MM.1S (cell line): ENCODE results near the gene KHSRP.
A peak's percentile ranks its signal among the peaks of the same experiment; 100 is the strongest.

Experiments used
- DNase-seq: peaks from one replicate; pipeline ENCODE4 v3.0.0-alpha.2; 2015
- H2AFZ ChIP-seq: fragments of 300-600 bp; sonication (generic); 2 replicates; pipeline ENCODE4 v1.6.0; 2016; ENCODE audit warnings: antibody characterized with exemption, low read length
- H3F3A ChIP-seq: fragments of 300-600 bp; sonication (generic); 2 replicates; pipeline ENCODE4 v1.6.1; 2016; ENCODE audit warnings: mild to moderate bottlenecking, antibody characterized with exemption, low read length, moderate library complexity, mixed read lengths; ENCODE audit not compliant: insufficient read depth
- H3K27ac ChIP-seq: fragments of 300-600 bp; sonication (generic); 2 replicates; pipeline ENCODE4 v1.5.1; 2016; ENCODE audit warnings: mild to moderate bottlenecking, low read length
- H3K27me3 ChIP-seq: fragments of 300-600 bp; sonication (generic); replicated peaks from 2 replicates; pipeline ENCODE4 v1.6.0; 2016; ENCODE audit warnings: low read length; ENCODE audit not compliant: insufficient read depth
- H3K36me3 ChIP-seq: fragments of 300-600 bp; sonication (generic); replicated peaks from 2 replicates; pipeline ENCODE4 v1.6.1; 2016; ENCODE audit warnings: mild to moderate bottlenecking, low read length, mixed read lengths; ENCODE audit not compliant: insufficient read depth
- H3K4me1 ChIP-seq: fragments of 300-600 bp; sonication (generic); 2 replicates; pipeline ENCODE4 v1.6.1; 2016; ENCODE audit warnings: low read length, mixed read lengths
- H3K4me2 ChIP-seq: fragments of 300-600 bp; sonication (generic); 2 replicates; pipeline ENCODE4 v1.6.0; 2016; ENCODE audit warnings: low read depth, low read length
- H3K4me3 ChIP-seq: fragments of 300-600 bp; sonication (generic); 2 replicates; pipeline ENCODE4 v1.5.1; 2016; ENCODE audit warnings: low read length, mixed read lengths
- H3K79me2 ChIP-seq: fragments of 300-600 bp; sonication (generic); 2 replicates; pipeline ENCODE4 v1.6.1; 2016; ENCODE audit warnings: mixed run types, low read length, mixed read lengths
- H3K9ac ChIP-seq: fragments of 300-600 bp; sonication (generic); 2 replicates; pipeline ENCODE4 v1.6.1; 2016; ENCODE audit warnings: low read length, mixed read lengths
- H3K9me2 ChIP-seq: fragments of 300-600 bp; sonication (generic); replicated peaks from 2 replicates; pipeline ENCODE4 v1.6.1; 2016; ENCODE audit warnings: mild to moderate bottlenecking, low read length, mixed read lengths; ENCODE audit not compliant: insufficient read depth
- H3K9me3 ChIP-seq: fragments of 300-600 bp; sonication (generic); replicated peaks from 2 replicates; pipeline ENCODE4 v1.6.1; 2016; ENCODE audit warnings: mild to moderate bottlenecking, low read length, mixed read lengths; ENCODE audit not compliant: insufficient read depth
- H4K20me1 ChIP-seq: fragments of 300-600 bp; sonication (generic); 2 replicates; pipeline ENCODE4 v1.6.1; 2016; ENCODE audit warnings: mild to moderate bottlenecking, low read length, moderate library complexity, mixed read lengths; ENCODE audit not compliant: insufficient read depth
- EZH2 ChIP-seq: fragments of 300-600 bp; sonication (generic); optimal IDR thresholded peaks from 2 replicates; pipeline ENCODE3; 2017; ENCODE audit warnings: low read depth, mild to moderate bottlenecking, antibody characterized with exemption, low read length, mixed read lengths
- EZH2phosphoT487 ChIP-seq: fragments of 300-600 bp; sonication (generic); IDR thresholded peaks from 2 replicates; pipeline ENCODE4 v1.6.1; 2018; ENCODE audit warnings: antibody characterized with exemption, low read length
- TF ChIP-seq, protein P1 (sequence below): fragments of 300-600 bp; sonication (generic); IDR thresholded peaks from 2 replicates; pipeline ENCODE4 v1.5.1; 2016; ENCODE audit warnings: antibody characterized with exemption, low read length, mixed read lengths

The KHSRP gene

DNA sequence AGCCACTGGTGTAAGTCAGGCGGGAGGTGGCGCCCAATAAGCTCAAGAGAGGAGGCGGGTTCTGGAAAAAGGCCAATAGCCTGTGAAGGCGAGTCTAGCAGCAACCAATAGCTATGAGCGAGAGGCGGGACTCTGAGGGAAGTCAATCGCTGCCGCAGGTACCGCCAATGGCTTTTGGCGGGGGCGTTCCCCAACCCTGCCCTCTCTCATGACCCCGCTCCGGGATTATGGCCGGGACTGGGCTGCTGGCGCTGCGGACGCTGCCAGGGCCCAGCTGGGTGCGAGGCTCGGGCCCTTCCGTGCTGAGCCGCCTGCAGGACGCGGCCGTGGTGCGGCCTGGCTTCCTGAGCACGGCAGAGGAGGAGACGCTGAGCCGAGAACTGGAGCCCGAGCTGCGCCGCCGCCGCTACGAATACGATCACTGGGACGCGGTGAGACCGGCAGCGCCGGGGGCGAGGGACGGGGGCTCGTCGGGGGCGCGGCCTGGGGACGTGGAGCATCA, 52.0 kb downstream of the KHSRP start, which contains the start of gene ALKBH7:
Gene ALKBH7, plus strand, starts transcription at position 201 of the 502 bp plus-strand sequence. Its CDS starts 27 bp downstream, at position 228.
- DNase-seq: peak; percentile 100
- H3K27me3 ChIP-seq: no peaks in the 10 kb centered on the region

DNA sequence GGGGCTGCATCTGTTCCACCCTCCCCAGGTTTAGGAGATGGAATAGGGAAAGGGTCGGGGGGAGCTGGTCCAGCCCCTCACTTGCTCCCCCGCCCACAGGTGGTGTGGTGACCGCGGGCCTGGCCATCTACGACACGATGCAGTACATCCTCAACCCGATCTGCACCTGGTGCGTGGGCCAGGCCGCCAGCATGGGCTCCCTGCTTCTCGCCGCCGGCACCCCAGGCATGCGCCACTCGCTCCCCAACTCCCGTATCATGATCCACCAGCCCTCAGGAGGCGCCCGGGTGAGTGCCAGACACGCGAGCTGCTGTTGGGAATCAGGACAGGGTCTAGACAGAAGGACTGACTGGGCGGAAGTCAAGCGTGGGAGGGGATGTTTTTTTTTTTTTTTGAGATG, 60.3 kb downstream of the KHSRP start:
- Histone ChIP-seq H3K27me3 (peaks cover 9% of the 10 kb centered on the region), H3K4me2 (no peak overlapping the region), H3K79me2 (peaks cover 28% of the 10 kb centered on the region), H3K36me3 (peaks cover 3% of the 10 kb centered on the region), H3F3A (peaks cover 3% of the 10 kb centered on the region; the same call in 1 of the 2 replicates), H3K9me3 (no peaks in the 10 kb centered on the region), H3K4me1 (no peaks in the 10 kb centered on the region), H3K9ac (no peak overlapping the region), H4K20me1 (no peaks in the 10 kb centered on the region), H3K27ac (no peak overlapping the region), H3K4me3 (no peak overlapping the region), H2AFZ (no peak overlapping the region), H3K9me2 (no peaks in the 10 kb centered on the region)
- no peak for DNase-seq
- TF ChIP-seq EZH2phosphoT487 (no peak), EZH2 (no peak)
- TF ChIP-seq, protein P1, sequence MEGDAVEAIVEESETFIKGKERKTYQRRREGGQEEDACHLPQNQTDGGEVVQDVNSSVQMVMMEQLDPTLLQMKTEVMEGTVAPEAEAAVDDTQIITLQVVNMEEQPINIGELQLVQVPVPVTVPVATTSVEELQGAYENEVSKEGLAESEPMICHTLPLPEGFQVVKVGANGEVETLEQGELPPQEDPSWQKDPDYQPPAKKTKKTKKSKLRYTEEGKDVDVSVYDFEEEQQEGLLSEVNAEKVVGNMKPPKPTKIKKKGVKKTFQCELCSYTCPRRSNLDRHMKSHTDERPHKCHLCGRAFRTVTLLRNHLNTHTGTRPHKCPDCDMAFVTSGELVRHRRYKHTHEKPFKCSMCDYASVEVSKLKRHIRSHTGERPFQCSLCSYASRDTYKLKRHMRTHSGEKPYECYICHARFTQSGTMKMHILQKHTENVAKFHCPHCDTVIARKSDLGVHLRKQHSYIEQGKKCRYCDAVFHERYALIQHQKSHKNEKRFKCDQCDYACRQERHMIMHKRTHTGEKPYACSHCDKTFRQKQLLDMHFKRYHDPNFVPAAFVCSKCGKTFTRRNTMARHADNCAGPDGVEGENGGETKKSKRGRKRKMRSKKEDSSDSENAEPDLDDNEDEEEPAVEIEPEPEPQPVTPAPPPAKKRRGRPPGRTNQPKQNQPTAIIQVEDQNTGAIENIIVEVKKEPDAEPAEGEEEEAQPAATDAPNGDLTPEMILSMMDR: no peak

More for the DNA sequence above, 52.0 kb downstream of the KHSRP start, which contains the start of gene ALKBH7:
- H3K9me3 ChIP-seq: no peaks in the 10 kb centered on the region
- H3K36me3 ChIP-seq: no peaks in the 10 kb centered on the region
- H3K9me2 ChIP-seq: no peaks in the 10 kb centered on the region
- no peaks in the 10 kb centered on the region for H4K20me1 ChIP-seq
- peaks cover 7% of the 10 kb centered on the region for H3F3A ChIP-seq
- H2AFZ ChIP-seq: peak within 1 kb of the TSS; percentile 90
- TF ChIP-seq, protein P1: no peak
- TF ChIP-seq EZH2phosphoT487: no peak
- no peak for TF ChIP-seq EZH2
- H3K79me2 ChIP-seq: peaks cover 8% of the 10 kb centered on the region; the same call in 1 of the 2 replicates
- peaks cover 5% of the 10 kb centered on the region; the same call in 1 of the 2 replicates for H3K4me1 ChIP-seq
- peak within 1 kb of the TSS; percentile 77 for H3K9ac ChIP-seq
- H3K4me2 ChIP-seq: peak within 1 kb of the TSS; percentile 88
- peak within 1 kb of the TSS; percentile 88 for H3K4me3 ChIP-seq
- H3K27ac ChIP-seq: peak within 1 kb of the TSS; percentile 87
